GM20431 (cell line): ENCODE measurements around the gene NMNAT2.
"Not testable (repeated sequence)": the region's sequence is repeated elsewhere in the genome, so short reads cannot be mapped to it uniquely, and the experiment has no call there.

Experiments
- in situ Hi-C: fragments of 300-500 bp; cut with MseI, MboI; formaldehyde crosslinking; loops from one replicate; pipeline ENCODE4 v1.15.0; 2020; ENCODE audit warnings: low sequenced_read_pairs; ENCODE audit not compliant: unreplicated experiment

NMNAT2 gene

GRCh38 chr1:183273984-183274383 lies 144.2 kb downstream of the NMNAT2 start:
- in situ Hi-C loops, result not testable (repeated sequence)

GRCh38 chr1:183273300-183273699 lies 144.9 kb downstream of the NMNAT2 start:
- in situ Hi-C loops, result no loop called here

DNA sequence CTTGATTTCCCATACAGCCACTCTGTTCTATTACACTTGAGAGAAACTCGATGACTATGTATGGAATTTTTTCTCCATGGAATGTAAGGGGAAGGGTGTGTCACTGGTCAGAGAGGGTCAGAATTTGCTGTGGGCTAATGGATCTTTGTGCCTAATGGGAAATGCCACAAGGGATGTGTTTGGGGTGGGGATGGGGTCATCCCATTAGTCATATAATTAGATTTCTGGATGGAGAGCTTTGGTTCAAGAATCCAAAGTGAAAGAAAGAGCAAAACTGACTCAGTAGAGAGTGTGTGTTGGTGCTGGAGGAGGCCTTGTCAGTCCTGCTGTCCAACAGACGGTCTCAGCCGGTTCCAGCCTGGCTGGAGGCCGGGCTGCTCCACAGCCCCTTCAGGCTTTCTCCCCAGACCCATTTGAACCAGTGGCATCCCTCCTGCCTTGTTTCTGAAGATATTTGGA lies 145.8 kb downstream of the NMNAT2 start:
- in situ Hi-C loops, result no loop called here

GRCh38 chr1:183270541-183271141 lies 147.5 kb downstream of the NMNAT2 start:
- in situ Hi-C loops, result no loop called here

- in situ Hi-C loops, result no loop called here
Observed at GRCh38 chr1:183267646-183268431, 150.3 kb downstream of the NMNAT2 start.

- in situ Hi-C loops, result no loop called here
Observed at GRCh38 chr1:183263886-183264602, 154.1 kb downstream of the NMNAT2 start.

GRCh38 chr1:183262628-183263200 lies 155.5 kb downstream of the NMNAT2 start:
- in situ Hi-C loops, result no loop called here

DNA sequence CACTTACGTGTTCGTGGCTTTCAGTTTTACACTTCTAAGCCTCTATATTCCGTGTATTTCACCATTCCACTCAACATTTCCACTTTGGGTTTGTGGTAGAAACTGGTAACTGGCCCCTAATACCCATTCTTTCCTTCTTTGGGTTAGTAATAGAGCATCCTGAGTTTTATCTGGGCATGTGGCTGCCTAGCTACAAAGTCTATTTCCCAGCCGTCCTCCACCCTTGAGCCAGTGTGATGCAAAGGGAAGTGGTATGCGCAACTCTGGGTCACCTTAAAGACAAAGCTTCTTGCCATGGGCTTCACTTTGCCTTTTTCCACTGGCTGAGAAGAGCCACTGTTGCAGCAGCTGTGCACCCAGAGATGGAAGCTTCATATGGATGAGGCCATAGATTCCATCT lies 158.3 kb downstream of the NMNAT2 start:
- in situ Hi-C loops, result no loop called here

DNA sequence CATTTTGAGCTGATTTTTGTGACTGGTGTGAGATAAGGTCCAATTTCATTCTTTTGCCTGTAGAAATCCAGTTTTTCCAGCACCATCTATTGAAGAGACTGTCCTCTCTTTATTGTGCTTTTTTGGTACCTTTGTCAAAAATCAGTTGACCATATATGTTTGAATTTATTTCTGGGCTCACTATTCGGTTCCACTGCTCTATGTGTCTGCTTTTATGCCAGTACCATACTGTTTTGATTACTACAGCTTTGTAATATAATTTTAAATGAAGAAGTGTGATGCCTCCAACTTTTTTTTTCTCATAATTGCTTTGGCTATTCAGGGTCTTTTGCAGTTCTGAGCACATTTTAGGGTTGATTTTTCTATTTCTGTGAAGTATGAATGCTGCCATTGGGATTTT lies 163.1 kb downstream of the NMNAT2 start:
- in situ Hi-C loops, result no loop called here

- in situ Hi-C loops, result no loop called here
Observed at GRCh38 chr1:183251959-183252450, 166.2 kb downstream of the NMNAT2 start.

- in situ Hi-C loops, result no loop called here
Observed at GRCh38 chr1:183251101-183251958, 166.8 kb downstream of the NMNAT2 start.

DNA sequence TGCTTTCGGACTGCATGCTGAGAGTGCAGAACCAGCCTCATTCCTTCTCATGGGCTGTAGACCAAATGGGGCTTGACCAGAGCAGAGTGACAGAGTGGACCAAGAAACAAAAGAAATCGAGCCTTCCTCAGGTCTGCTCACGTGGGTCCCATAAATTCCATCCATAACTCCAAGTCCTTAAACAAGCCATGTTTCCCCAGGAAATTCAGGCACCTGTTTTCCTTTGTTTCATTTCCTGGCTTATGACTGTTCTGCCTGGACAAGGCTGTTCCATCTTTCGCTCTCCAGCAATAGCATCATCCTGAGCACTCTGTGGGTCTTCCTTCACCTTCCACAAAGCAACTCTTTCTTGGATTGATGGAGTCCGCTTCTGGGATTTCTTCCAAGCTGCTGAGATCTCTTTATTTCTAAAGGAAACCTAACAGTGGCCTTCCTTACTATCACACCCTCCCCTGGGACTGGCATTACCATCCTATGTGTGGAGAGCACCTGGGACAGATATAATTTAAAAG lies 168.2 kb downstream of the NMNAT2 start:
- in situ Hi-C loops, result loop anchor here (25.0 kb wide), 1 partner anchor 288 kb away; the partner anchor contains the start of gene SHCBP1L

DNA sequence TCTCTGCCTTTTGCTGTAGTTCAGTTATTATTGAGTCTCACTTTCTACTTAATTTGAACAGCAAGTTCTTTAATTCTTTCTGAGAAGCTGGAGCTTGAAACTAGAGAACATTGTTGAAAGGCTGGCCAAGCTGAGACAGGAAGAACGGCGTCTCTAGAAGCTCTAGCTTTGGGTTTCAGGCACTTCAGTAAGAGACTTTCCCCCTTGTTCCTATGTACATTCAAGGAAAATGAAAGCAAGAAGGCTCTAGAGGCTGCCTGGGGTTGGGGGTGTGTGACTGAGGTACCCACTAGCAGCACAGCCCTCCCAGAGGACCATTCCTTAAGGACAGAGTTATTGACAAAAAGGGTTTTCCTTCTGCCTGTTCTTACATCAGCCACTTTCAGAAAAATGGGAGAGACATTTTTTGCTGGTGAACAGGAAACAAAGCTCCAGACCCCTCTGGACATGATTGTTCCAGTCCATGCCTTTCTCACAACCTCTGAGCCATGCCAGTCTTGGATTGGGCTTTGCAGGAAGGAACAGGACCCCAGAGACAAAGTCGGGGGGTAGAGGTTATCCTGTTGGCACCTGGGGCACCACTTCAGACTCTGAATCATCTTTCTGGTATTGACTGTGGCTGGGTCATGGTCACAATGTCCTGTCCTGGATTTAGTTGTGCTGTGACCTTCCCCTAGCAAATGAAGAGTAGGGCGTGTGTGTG lies 169.0 kb downstream of the NMNAT2 start:
- in situ Hi-C loops, result loop anchor here (25.0 kb wide), 1 partner anchor 287 kb away; the partner anchor contains the start of gene SHCBP1L

DNA sequence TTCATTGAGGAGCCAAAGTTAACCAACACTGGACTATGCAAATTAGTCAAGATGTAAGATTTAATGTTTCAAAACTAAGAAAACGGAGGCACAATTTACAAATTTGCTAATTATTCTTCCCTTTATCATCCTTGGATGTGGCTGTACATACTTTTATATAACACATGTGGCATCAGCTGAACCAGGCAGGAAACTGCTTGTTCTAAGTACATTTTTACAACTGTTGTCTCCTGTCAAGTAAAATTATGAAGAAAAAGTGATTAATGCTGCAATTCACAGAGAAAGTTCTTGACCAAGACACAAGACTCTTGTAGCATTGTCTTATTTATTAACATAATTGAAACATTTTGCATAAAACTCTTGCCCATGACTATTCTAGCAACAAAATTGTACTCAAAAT lies 170.2 kb downstream of the NMNAT2 start:
- in situ Hi-C loops, result loop anchor here (25.0 kb wide), 1 partner anchor 286 kb away; the partner anchor contains the start of gene SHCBP1L

DNA sequence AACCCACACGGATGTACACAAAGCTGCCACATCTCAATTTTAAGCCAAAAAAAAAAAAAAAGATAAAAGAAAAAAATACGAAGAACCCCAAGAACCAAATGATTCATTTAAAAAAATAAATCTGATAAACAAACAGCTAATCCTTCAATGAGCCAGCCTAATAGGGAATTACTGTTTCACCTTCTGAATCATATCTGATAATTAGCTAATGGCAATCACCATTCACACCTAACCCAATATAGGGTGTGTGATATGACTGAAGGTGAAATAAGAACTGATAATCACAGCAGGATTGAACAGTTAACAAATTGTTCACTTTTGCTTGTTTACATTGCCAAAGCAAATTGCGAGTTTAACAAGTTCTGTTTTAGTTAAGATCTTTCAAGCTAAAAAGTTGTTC lies 170.7 kb downstream of the NMNAT2 start:
- in situ Hi-C loops, result loop anchor here (25.0 kb wide), 1 partner anchor 285 kb away; the partner anchor contains the start of gene SHCBP1L

GRCh38 chr1:183247066-183247465 lies 171.1 kb downstream of the NMNAT2 start:
- in situ Hi-C loops, result loop anchor here (25.0 kb wide), 1 partner anchor 285 kb away; the partner anchor contains the start of gene SHCBP1L

DNA sequence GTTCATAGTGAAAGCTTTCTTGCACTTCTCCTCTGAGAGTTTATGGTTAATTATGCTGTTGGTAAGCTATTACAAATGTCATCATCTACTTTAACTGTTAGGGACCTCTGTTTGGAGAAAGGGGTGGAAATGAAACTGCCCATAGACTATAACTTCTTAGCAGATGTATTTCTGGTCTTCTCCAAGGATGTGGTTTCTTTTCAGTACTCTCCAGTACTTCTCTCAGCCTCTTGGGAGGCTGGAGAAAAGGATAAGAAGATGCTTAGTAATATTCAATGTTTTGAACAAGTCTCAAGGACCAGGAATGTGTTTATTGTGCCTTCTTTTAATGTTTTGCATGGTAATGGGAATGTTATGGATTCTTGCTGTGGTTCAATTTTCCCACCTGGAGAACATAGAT lies 171.7 kb downstream of the NMNAT2 start:
- in situ Hi-C loops, result loop anchor here (25.0 kb wide), 1 partner anchor 284 kb away; the partner anchor contains the start of gene SHCBP1L

DNA sequence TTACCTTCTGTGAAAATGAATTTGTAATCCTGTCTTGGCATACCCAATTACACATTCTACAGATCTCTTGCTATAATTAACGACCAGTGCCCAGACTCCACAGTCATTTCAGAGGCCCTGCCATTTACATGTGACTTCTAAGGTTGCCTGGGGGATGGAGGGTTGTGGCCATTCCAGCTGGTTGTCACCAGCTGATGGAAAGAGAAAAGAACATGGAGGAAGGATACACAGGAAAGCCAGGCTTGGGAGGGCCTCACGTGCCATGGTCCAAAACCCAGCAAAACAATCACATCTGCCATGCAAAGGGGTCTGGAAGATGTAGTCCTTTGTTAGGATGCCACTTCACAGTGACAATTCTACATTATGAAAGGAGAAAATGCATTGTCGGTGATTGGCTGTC lies 172.8 kb downstream of the NMNAT2 start:
- in situ Hi-C loops, result loop anchor here (25.0 kb wide), 1 partner anchor 283 kb away; the partner anchor contains the start of gene SHCBP1L
